RPMI7951 (cell line): Measurements from ENCODE around the gene JAG2. TPM values are rescaled to one million over a fixed set of nuclear protein-coding genes. Genes with fewer than 3 reads are reported as not detected.

ENCODE experiments used
- DNase-seq: peaks from one replicate; pipeline ENCODE4 v3.0.0-alpha.2; 2012; ENCODE audit warnings: low read depth
- total RNA-seq: library from RNA; depleted of rRNA; stranded (reverse); fragments of >200 nt; shearing (Covaris generic); gene quantifications from 2 replicates; pipeline ENCODE4 v1.2.3, GENCODE V29; 2014

The JAG2 gene
- total RNA-seq, 1 experiment from 2014 or later = not detected

GRCh38 chr14:105182296-105183020 lies 13.9 kb upstream of the JAG2 start:
- DNase-seq = no peak

- no peak for DNase-seq
These were observed 13.1 kb upstream of the JAG2 start for GRCh38 chr14:105181549-105182295.

- peak; percentile 22 for DNase-seq
These were observed 12.3 kb upstream of the JAG2 start, which contains the start of gene NUDT14 for GRCh38 chr14:105180592-105181548. NUDT14 (minus strand) TSS chr14:105181312; CDS start chr14:105181209, 103 bp downstream.

- DNase-seq = no peak
These were observed 10.6 kb upstream of the JAG2 start for GRCh38 chr14:105179191-105179590.

- no peak for DNase-seq
These were observed 10.2 kb upstream of the JAG2 start for GRCh38 chr14:105178868-105179140.

- no peak for DNase-seq
These were observed 9.7 kb upstream of the JAG2 start for GRCh38 chr14:105178069-105178867.

GRCh38 chr14:105177082-105177481 lies 8.5 kb upstream of the JAG2 start:
- no peak for DNase-seq

- no peak for DNase-seq
These were observed 7.9 kb upstream of the JAG2 start for GRCh38 chr14:105176513-105176912.

GRCh38 chr14:105173901-105174894 lies 5.6 kb upstream of the JAG2 start:
- DNase-seq = no peak

- DNase-seq = no peak
These were observed 4.6 kb upstream of the JAG2 start for GRCh38 chr14:105173145-105173544.

GRCh38 chr14:105172476-105172875 lies 3.9 kb upstream of the JAG2 start:
- DNase-seq = no peak

- DNase-seq = no peak
These were observed 2.6 kb upstream of the JAG2 start for GRCh38 chr14:105171004-105171673.

- no peak for DNase-seq
These were observed 1.4 kb upstream of the JAG2 start for GRCh38 chr14:105169776-105170655.

GRCh38 chr14:105168979-105169507 lies 467 bp upstream of the JAG2 start:
- DNase-seq = no peak

GRCh38 chr14:105168093-105168420 lies 519 bp downstream of the JAG2 start:
- DNase-seq = no peak

- DNase-seq = no peak
These were observed 1.1 kb downstream of the JAG2 start for GRCh38 chr14:105167303-105168092.

- DNase-seq = no peak
These were observed 1.8 kb downstream of the JAG2 start for GRCh38 chr14:105166571-105167302.
